ENCODE results near the gene GPX3. TPM values are rescaled to one million over a fixed set of nuclear protein-coding genes. Genes with fewer than 3 reads are reported as not detected.

The GPX3 gene
- total and polyA plus RNA-seq, 2 experiments from 2014 or later: 28.0 to 48.9 TPM

- TF ChIP-seq ZNF462 (CRISPR knock-in tag; IDR thresholded peaks at IDR 0.05): no peak
- TF ChIP-seq POLR2AphosphoS5 (IDR thresholded peaks at IDR 0.05; ENCODE audit: low read depth): no peak
Measured at GRCh38 chr5:150992705-150993104, 27.7 kb upstream of the GPX3 start (continued).

DNA sequence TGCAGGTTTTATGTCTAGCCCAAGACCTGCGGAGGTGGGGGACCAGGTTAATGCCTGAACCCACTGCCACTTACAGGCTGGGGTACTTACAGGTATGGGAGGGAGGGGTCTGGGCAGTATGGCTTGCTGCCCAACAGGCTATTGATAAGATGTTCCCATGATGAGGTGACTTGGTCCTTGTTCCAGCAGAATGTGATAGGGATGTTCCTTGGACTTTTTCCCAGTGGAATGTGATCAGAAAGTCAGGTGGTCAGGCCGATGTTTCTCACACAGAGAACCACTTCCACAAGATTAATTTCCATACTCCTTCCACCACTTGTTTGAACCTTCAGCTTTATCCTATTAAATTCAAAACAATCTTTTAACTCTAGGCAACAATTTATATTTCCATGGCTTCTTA, 27.0 kb upstream of the GPX3 start:
- Histone ChIP-seq H3K4me2 (no peak overlapping the region), H3F3A (replicated peaks; ENCODE audit: low read depth) (no peaks in the 10 kb centered on the region), H3K4me3 (no peak overlapping the region), H3K4me1 (ENCODE audit: insufficient read depth) (no peaks in the 10 kb centered on the region), H3K79me2 (replicated peaks; ENCODE audit: insufficient read depth) (no peaks in the 10 kb centered on the region), H3K27ac (ENCODE audit: low read depth) (no peak overlapping the region), H3K27me3 (ENCODE audit: insufficient read depth) (no peaks in the 10 kb centered on the region), H4K20me1 (replicated peaks; ENCODE audit: insufficient read depth) (no peaks in the 10 kb centered on the region), H3K9me2 (ENCODE audit: insufficient read depth) (no peaks in the 10 kb centered on the region), H2AFZ (no peak overlapping the region), H3K36me3 (ENCODE audit: insufficient read depth) (no peaks in the 10 kb centered on the region)
- DNase-seq (ENCODE audit: low spot score): no peak
- Mint-ChIP-seq H3K4me1 (no peaks in the 10 kb centered on the region), H3K4me3 (no peak overlapping the region), H3K27me3 (ENCODE audit: insufficient read depth, low read depth, poor library complexity) (peaks cover 3% of the 10 kb centered on the region), H3K27ac (no peak overlapping the region), H3K9me3 (peaks cover 42% of the 10 kb centered on the region), H3K36me3 (ENCODE audit: low read depth) (peaks cover 5% of the 10 kb centered on the region; the same call in 2 of the 3 replicates)
- no peak for ATAC-seq
- TF ChIP-seq, protein P1, sequence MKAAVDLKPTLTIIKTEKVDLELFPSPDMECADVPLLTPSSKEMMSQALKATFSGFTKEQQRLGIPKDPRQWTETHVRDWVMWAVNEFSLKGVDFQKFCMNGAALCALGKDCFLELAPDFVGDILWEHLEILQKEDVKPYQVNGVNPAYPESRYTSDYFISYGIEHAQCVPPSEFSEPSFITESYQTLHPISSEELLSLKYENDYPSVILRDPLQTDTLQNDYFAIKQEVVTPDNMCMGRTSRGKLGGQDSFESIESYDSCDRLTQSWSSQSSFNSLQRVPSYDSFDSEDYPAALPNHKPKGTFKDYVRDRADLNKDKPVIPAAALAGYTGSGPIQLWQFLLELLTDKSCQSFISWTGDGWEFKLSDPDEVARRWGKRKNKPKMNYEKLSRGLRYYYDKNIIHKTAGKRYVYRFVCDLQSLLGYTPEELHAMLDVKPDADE (IDR thresholded peaks at IDR 0.05): no peak
